ENCODE measurements around the gene MAST2.

MAST2 gene

DNA sequence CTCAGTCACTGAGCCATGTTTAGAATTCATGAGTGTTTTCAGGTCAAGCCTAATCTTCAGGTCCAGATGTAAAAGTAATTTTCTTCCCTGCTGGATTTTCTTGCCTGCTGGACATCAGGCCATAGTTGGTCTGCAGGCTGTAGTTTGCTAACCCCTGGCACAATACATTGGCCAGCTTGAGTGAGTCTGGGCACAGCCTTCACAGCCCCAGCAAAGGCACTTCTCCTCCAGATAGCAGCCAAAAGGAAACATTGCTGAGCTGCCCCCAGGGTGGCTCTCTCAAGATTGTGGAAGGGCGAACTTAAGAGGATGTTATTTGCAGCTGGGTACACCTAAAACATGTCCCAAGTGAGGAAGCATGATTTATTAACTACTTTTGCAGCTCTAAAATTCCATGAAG is 202.2 kb downstream of the MAST2 start:
- no peaks in the 10 kb centered on the region for H3K4me1 ChIP-seq (ENCODE audit: control insufficient read depth in 1 of 2, insufficient read depth in 2 of 2, low read length in 2 of 2)
- H3K36me3 ChIP-seq (ENCODE audit: control insufficient read depth in 1 of 2, insufficient read depth in 2 of 2, low read length in 2 of 2) = peaks cover 28 to 43% of the 10 kb centered on the region in 2 donors
- H3K9me3 ChIP-seq (ENCODE audit: control insufficient read depth in 1 of 2, low read length in 2 of 2) = no peaks in the 10 kb centered on the region
- H3K27me3 ChIP-seq (ENCODE audit: control insufficient read depth in 1 of 2, insufficient read depth in 2 of 2, low read length in 2 of 2) = no peaks in the 10 kb centered on the region
- no peak overlapping the region for H3K4me3 ChIP-seq (ENCODE audit: low read depth in 1 of 2, low read length in 2 of 2)
- H3K9ac ChIP-seq (ENCODE audit: low read depth in 1 of 2, low read length in 2 of 2) = no peak overlapping the region
- H3K27ac ChIP-seq (ENCODE audit: low read depth, low read length) = no peak overlapping the region

DNA sequence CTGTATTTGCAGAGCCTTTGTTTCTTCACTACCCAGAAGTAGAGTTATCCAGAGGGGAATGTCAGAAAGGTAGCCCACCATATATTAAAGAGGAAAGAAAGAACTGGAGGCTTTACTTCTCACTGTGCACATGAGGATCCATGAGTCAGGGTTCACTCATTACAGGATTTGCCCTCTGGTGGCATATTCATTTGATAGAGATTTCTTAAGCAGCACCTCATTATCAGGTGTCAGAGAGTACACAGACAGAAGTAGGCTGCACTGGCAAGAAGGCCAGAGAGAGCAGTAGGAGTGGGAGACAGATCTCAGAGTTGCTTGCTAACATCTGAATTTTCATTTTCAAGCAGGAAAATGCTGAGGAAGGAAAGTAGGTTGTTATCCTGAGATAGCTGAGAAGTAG is 205.2 kb downstream of the MAST2 start:
- Histone ChIP-seq H3K9ac (ENCODE audit: low read depth in 1 of 2, low read length in 2 of 2) (no peak overlapping the region), H3K4me3 (ENCODE audit: low read depth in 1 of 2, low read length in 2 of 2) (no peak overlapping the region), H3K4me1 (ENCODE audit: control insufficient read depth in 1 of 2, insufficient read depth in 2 of 2, low read length in 2 of 2) (no peaks in the 10 kb centered on the region), H3K36me3 (ENCODE audit: control insufficient read depth in 1 of 2, insufficient read depth in 2 of 2, low read length in 2 of 2) (peaks cover 27 to 58% of the 10 kb centered on the region in 2 donors), H3K9me3 (ENCODE audit: control insufficient read depth in 1 of 2, low read length in 2 of 2) (no peaks in the 10 kb centered on the region), H3K27ac (ENCODE audit: low read depth, low read length) (no peak overlapping the region), H3K27me3 (ENCODE audit: control insufficient read depth in 1 of 2, insufficient read depth in 2 of 2, low read length in 2 of 2) (no peaks in the 10 kb centered on the region)

DNA sequence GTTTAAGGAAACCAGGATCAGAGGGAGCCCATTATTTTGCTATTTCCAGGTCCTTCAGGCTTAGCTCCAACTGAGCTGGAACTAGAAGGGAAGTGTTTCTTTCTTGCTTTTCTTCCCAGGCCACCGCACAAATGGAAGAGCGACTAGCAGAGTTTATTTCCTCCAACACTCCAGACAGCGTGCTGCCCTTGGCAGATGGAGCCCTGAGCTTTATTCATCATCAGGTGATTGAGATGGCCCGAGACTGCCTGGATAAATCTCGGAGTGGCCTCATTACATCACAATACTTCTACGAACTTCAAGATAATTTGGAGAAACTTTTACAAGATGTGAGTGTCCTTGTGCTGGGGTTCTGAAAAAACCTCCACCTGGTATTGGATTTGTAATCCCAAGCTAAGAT is 207.2 kb downstream of the MAST2 start:
- no peak overlapping the region for H3K4me3 ChIP-seq (ENCODE audit: low read depth in 1 of 2, low read length in 2 of 2)
- no peak overlapping the region for H3K9ac ChIP-seq (ENCODE audit: low read depth in 1 of 2, low read length in 2 of 2)
- peaks cover 27 to 58% of the 10 kb centered on the region in 2 donors for H3K36me3 ChIP-seq (ENCODE audit: control insufficient read depth in 1 of 2, insufficient read depth in 2 of 2, low read length in 2 of 2)
- no peaks in the 10 kb centered on the region for H3K4me1 ChIP-seq (ENCODE audit: control insufficient read depth in 1 of 2, insufficient read depth in 2 of 2, low read length in 2 of 2)
- H3K27me3 ChIP-seq (ENCODE audit: control insufficient read depth in 1 of 2, insufficient read depth in 2 of 2, low read length in 2 of 2) = no peaks in the 10 kb centered on the region
- H3K27ac ChIP-seq (ENCODE audit: low read depth, low read length) = no peak overlapping the region
- H3K9me3 ChIP-seq (ENCODE audit: control insufficient read depth in 1 of 2, low read length in 2 of 2) = no peaks in the 10 kb centered on the region

DNA sequence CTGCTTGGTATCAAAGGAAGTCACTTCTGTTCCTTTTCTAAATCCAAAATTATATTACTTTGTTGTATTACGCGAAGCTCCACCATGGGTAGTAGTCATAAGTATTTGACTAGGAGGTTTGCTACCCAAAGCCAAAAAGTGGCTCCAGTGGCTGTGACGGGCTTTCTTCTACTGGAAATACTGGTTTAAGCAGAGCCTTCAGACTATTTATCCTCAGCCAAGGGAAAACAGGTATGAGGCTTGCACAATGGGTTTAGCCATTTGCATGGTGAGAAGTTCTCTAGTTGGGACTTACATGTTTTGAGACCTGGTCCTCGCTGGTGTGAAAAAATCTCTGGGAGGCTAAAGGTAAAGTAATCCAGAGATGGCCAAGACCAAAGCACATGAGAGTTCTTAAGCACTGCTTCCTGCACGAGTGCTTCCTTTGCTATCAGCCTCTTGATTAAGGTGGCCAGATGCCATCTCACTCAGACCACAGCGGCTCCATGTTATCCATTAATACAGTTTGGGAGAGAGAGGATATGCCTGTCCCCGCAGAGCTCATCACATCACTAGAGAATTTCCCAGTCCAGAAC is 207.8 kb downstream of the MAST2 start:
- peaks cover 27 to 53% of the 10 kb centered on the region in 2 donors for H3K36me3 ChIP-seq (ENCODE audit: control insufficient read depth in 1 of 2, insufficient read depth in 2 of 2, low read length in 2 of 2)
- no peak overlapping the region for H3K27ac ChIP-seq (ENCODE audit: low read depth, low read length)
- no peaks in the 10 kb centered on the region for H3K9me3 ChIP-seq (ENCODE audit: control insufficient read depth in 1 of 2, low read length in 2 of 2)
- H3K9ac ChIP-seq (ENCODE audit: low read depth in 1 of 2, low read length in 2 of 2) = no peak overlapping the region
- no peaks in the 10 kb centered on the region for H3K4me1 ChIP-seq (ENCODE audit: control insufficient read depth in 1 of 2, insufficient read depth in 2 of 2, low read length in 2 of 2)
- H3K27me3 ChIP-seq (ENCODE audit: control insufficient read depth in 1 of 2, insufficient read depth in 2 of 2, low read length in 2 of 2) = no peaks in the 10 kb centered on the region
- no peak overlapping the region for H3K4me3 ChIP-seq (ENCODE audit: low read depth in 1 of 2, low read length in 2 of 2)

DNA sequence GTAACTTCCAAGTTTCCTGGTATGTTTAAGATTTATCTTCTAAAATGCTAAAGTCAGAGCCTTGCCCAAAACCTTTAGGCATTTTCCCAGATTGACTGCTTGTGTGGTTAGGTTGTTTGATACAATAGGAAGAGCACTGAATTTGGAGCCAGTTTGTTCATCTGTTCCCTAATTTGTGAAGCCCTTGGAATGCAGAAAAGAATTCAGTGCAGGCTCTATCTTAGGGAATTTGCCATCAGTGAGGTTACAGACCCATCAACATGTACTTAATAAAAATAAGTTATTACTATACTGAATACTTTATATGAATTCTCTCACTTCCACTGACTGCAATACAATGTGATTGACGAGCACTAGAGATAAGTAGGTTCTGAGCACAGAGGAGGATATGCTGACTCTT is 208.8 kb downstream of the MAST2 start:
- Histone ChIP-seq H3K4me1 (ENCODE audit: control insufficient read depth in 1 of 2, insufficient read depth in 2 of 2, low read length in 2 of 2) (no peaks in the 10 kb centered on the region), H3K4me3 (ENCODE audit: low read depth in 1 of 2, low read length in 2 of 2) (no peak overlapping the region), H3K9me3 (ENCODE audit: control insufficient read depth in 1 of 2, low read length in 2 of 2) (no peaks in the 10 kb centered on the region), H3K36me3 (ENCODE audit: control insufficient read depth in 1 of 2, insufficient read depth in 2 of 2, low read length in 2 of 2) (peaks cover 20 to 45% of the 10 kb centered on the region in 2 donors), H3K27ac (ENCODE audit: low read depth, low read length) (no peak overlapping the region), H3K9ac (ENCODE audit: low read depth in 1 of 2, low read length in 2 of 2) (no peak overlapping the region), H3K27me3 (ENCODE audit: control insufficient read depth in 1 of 2, insufficient read depth in 2 of 2, low read length in 2 of 2) (no peaks in the 10 kb centered on the region)

DNA sequence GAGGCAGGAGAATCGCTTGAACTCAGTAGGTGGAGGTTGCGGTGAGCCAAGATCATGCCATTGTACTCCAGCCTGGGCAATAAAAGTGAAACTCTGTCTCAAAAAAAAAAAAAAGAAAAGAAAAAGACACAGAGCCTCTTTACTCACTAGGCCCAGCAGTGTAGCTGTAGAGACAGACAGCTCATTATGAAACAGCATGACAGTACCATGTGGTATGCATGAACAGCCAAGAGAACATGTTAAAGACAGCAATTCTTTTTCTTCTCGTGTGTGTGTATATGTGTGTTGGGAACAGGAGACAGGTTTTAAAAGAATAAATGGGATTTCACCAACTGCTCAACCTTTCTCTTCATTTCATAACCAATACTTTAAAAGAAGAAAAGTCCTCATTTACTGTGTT is 210.2 kb downstream of the MAST2 start:
- no peak overlapping the region for H3K9ac ChIP-seq (ENCODE audit: low read depth in 1 of 2, low read length in 2 of 2)
- no peaks in the 10 kb centered on the region for H3K27me3 ChIP-seq (ENCODE audit: control insufficient read depth in 1 of 2, insufficient read depth in 2 of 2, low read length in 2 of 2)
- H3K4me3 ChIP-seq (ENCODE audit: low read depth in 1 of 2, low read length in 2 of 2) = no peak overlapping the region
- no peak overlapping the region for H3K27ac ChIP-seq (ENCODE audit: low read depth, low read length)
- no peaks in the 10 kb centered on the region for H3K4me1 ChIP-seq (ENCODE audit: control insufficient read depth in 1 of 2, insufficient read depth in 2 of 2, low read length in 2 of 2)
- peaks cover 11 to 32% of the 10 kb centered on the region in 2 donors for H3K36me3 ChIP-seq (ENCODE audit: control insufficient read depth in 1 of 2, insufficient read depth in 2 of 2, low read length in 2 of 2)
- no peaks in the 10 kb centered on the region for H3K9me3 ChIP-seq (ENCODE audit: control insufficient read depth in 1 of 2, low read length in 2 of 2)

DNA sequence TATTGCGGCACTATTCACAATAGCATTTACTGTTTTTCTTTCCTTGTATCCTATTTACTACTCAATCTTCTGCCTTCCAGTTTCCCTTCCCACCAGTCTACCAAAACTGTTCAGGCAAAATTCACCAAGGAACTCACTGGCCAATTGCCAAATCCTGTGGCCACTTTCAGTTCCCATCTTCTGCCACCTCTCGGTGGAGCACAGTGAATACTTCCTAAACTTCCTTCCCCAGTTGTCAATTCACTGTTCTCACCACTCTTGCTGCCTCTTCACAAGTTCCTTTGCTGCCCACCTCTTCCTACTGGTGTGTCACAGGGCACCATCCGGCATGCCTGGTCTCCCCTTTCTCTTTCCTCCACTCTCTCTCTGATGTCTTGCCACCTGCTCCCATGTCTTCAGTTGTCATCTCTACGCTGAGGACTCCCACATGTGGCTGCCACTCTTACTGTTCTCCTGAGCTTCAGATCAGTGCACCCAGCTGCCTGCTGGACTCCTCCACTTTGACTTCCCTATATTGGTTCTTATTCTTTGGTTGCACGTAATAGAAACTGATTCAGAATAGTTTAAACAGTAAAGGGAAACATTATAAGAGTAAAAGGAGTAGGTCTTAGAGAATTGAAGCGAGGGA is 214.6 kb downstream of the MAST2 start:
- no peak overlapping the region for H3K4me3 ChIP-seq (ENCODE audit: low read depth in 1 of 2, low read length in 2 of 2)
- H3K36me3 ChIP-seq (ENCODE audit: control insufficient read depth in 1 of 2, insufficient read depth in 2 of 2, low read length in 2 of 2) = peaks cover 9 to 19% of the 10 kb centered on the region in 2 donors
- H3K9ac ChIP-seq (ENCODE audit: low read depth in 1 of 2, low read length in 2 of 2) = no peak overlapping the region
- H3K27ac ChIP-seq (ENCODE audit: low read depth, low read length) = no peak overlapping the region
- H3K27me3 ChIP-seq (ENCODE audit: control insufficient read depth in 1 of 2, insufficient read depth in 2 of 2, low read length in 2 of 2) = no peaks in the 10 kb centered on the region
- no peaks in the 10 kb centered on the region for H3K4me1 ChIP-seq (ENCODE audit: control insufficient read depth in 1 of 2, insufficient read depth in 2 of 2, low read length in 2 of 2)
- no peaks in the 10 kb centered on the region for H3K9me3 ChIP-seq (ENCODE audit: control insufficient read depth in 1 of 2, low read length in 2 of 2)

DNA sequence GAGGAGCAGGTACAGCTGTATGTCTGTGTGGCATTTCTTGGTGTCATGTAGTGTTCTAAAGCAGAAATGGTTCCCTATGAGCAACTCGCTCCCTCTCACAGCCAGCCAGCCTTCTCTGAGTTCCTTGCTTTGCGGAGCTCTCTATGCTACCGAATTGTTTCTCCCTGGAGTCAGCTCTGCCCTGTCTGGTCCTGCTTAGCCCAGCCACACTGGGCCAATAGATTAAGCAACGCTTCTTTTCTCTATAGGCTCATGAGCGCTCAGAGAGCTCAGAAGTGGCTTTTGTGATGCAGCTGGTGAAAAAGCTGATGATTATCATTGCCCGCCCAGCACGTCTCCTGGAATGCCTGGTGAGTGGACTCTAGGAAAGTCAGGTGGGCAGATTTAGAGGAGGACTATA is 215.9 kb downstream of the MAST2 start:
- Histone ChIP-seq H3K36me3 (ENCODE audit: control insufficient read depth in 1 of 2, insufficient read depth in 2 of 2, low read length in 2 of 2) (peaks cover 14 to 29% of the 10 kb centered on the region in 2 donors), H3K9me3 (ENCODE audit: control insufficient read depth in 1 of 2, low read length in 2 of 2) (no peaks in the 10 kb centered on the region), H3K27ac (ENCODE audit: low read depth, low read length) (no peak overlapping the region), H3K9ac (ENCODE audit: low read depth in 1 of 2, low read length in 2 of 2) (no peak overlapping the region), H3K27me3 (ENCODE audit: control insufficient read depth in 1 of 2, insufficient read depth in 2 of 2, low read length in 2 of 2) (no peaks in the 10 kb centered on the region), H3K4me3 (ENCODE audit: low read depth in 1 of 2, low read length in 2 of 2) (no peak overlapping the region), H3K4me1 (ENCODE audit: control insufficient read depth in 1 of 2, insufficient read depth in 2 of 2, low read length in 2 of 2) (no peaks in the 10 kb centered on the region)

DNA sequence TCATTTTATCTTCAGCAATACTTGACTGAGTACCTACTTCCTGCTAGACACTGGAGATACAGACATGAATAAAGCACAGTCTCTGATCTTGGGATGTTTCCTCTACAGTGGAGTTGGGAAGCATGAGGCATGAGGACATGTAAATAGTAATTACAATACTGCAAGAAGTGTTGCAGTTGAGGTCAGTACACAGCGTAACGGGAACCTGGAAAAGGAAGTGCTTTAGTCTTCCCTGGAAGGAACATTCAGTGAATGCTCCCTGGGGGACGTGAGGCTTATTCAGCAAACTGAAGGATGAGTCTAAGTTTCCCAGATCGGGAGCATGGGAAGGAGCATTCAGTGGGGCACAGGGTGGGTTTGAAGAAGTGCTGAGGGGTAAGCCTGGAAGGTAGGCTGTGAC is 216.6 kb downstream of the MAST2 start:
- Histone ChIP-seq H3K9me3 (ENCODE audit: control insufficient read depth in 1 of 2, low read length in 2 of 2) (no peaks in the 10 kb centered on the region), H3K4me1 (ENCODE audit: control insufficient read depth in 1 of 2, insufficient read depth in 2 of 2, low read length in 2 of 2) (no peaks in the 10 kb centered on the region), H3K36me3 (ENCODE audit: control insufficient read depth in 1 of 2, insufficient read depth in 2 of 2, low read length in 2 of 2) (peaks cover 14 to 34% of the 10 kb centered on the region in 2 donors), H3K4me3 (ENCODE audit: low read depth in 1 of 2, low read length in 2 of 2) (no peak overlapping the region), H3K27ac (ENCODE audit: low read depth, low read length) (no peak overlapping the region), H3K9ac (ENCODE audit: low read depth in 1 of 2, low read length in 2 of 2) (no peak overlapping the region), H3K27me3 (ENCODE audit: control insufficient read depth in 1 of 2, insufficient read depth in 2 of 2, low read length in 2 of 2) (no peaks in the 10 kb centered on the region)

DNA sequence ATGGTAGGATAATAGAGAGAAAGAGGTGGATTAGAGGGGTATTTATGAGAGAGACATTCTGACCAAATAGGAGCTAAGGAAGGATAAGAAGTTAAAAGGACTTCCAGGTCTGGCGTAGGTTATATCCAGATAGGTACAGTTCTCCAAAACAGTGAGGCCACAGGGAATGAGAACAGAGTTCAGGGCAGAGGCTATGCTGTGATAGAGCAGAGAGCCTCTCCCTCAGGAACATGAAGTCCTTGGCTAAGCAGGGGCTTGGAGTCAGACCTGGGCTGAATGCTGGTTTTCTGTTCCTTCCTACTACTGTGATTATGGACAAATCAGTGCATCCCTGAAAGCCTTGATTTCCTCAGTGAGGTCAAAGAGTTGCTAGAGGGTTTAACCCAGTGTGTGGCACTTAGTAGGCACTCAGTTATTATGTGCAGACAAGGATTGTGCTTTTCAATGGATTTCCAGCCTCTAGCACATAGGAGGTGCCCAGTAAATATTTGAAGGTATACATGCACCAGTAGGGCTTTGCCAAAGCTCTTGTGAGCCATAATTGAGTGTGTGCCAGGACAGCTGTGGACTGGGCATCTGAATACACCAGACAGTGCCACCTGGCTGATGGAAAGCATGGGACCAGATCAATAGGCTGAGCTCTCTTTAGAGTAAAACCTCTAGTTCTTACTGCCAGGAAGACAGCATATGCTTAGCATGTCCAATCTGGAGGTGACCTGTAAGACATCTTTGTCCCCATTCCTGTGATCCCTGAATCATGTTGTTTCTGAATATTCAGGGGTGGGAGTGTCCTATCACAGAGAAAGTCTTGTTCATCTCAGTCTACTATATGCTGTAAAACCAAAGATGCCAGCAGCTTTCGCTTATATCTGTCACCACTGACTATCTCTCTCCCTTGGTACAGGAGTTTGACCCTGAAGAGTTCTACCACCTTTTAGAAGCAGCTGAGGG is 217.9 kb downstream of the MAST2 start:
- Histone ChIP-seq H3K27ac (ENCODE audit: low read depth, low read length) (no peak overlapping the region), H3K4me3 (ENCODE audit: low read depth in 1 of 2, low read length in 2 of 2) (no peak overlapping the region), H3K9ac (ENCODE audit: low read depth in 1 of 2, low read length in 2 of 2) (no peak overlapping the region), H3K36me3 (ENCODE audit: control insufficient read depth in 1 of 2, insufficient read depth in 2 of 2, low read length in 2 of 2) (peaks cover 14 to 40% of the 10 kb centered on the region in 2 donors), H3K9me3 (ENCODE audit: control insufficient read depth in 1 of 2, low read length in 2 of 2) (no peaks in the 10 kb centered on the region), H3K4me1 (ENCODE audit: control insufficient read depth in 1 of 2, insufficient read depth in 2 of 2, low read length in 2 of 2) (no peaks in the 10 kb centered on the region), H3K27me3 (ENCODE audit: control insufficient read depth in 1 of 2, insufficient read depth in 2 of 2, low read length in 2 of 2) (no peaks in the 10 kb centered on the region)

Measured in duodenal mucosa (tissue), 2 donors.